ENCODE results near the gene CELF2.

Gene CELF2

DNA sequence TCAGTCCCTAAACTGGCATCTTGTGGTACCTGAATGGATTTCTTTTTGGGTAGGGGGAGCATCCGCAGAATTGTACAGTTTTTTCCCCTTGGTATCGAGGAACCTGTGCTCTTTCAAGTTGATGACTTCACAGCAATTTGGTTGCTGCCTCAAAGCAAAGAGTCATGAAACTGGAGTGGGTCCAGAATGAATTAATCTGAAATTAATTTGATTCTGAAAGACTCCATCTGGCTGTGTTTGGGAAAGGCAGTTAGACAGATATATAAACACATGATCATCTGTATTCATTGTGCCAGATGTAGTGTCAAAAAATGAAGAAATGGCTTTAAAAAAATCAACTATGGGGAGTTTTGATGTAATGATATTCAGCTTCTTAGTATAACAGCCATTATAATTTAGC is 136.1 kb downstream of the CELF2 start:
- Histone ChIP-seq H3K4me1 (no peaks in the 10 kb centered on the region), H3K4me3 (ENCODE audit: low read depth, low read length) (no peak overlapping the region), H3K9me3 (no peaks in the 10 kb centered on the region), H3K27me3 (no peaks in the 10 kb centered on the region), H3K36me3 (no peaks in the 10 kb centered on the region)
- TF ChIP-seq, protein P1, sequence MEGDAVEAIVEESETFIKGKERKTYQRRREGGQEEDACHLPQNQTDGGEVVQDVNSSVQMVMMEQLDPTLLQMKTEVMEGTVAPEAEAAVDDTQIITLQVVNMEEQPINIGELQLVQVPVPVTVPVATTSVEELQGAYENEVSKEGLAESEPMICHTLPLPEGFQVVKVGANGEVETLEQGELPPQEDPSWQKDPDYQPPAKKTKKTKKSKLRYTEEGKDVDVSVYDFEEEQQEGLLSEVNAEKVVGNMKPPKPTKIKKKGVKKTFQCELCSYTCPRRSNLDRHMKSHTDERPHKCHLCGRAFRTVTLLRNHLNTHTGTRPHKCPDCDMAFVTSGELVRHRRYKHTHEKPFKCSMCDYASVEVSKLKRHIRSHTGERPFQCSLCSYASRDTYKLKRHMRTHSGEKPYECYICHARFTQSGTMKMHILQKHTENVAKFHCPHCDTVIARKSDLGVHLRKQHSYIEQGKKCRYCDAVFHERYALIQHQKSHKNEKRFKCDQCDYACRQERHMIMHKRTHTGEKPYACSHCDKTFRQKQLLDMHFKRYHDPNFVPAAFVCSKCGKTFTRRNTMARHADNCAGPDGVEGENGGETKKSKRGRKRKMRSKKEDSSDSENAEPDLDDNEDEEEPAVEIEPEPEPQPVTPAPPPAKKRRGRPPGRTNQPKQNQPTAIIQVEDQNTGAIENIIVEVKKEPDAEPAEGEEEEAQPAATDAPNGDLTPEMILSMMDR (IDR thresholded peaks at IDR 0.05; ENCODE audit: low read depth, low read length): no peak
- no peak for DNase-seq

DNA sequence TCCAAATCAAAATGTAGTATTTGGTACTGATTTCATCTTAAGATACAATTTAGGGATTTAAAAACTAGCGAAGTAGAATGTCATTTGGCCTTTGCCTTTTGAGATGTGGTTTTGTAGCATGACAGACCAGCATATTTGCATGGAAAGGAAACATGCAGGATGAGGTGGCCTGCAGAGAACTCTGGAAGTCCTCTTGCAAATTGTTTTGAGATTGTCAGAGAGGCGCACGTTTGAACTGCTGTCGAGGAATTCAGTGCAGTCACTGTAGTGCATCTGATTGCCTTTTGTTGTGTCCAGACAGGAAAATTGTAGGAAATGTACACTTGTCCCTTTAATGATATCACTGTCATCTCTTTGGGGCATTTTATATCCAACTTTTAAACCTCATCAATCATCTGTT is 136.7 kb downstream of the CELF2 start:
- H3K4me1 ChIP-seq: no peaks in the 10 kb centered on the region
- no peaks in the 10 kb centered on the region for H3K9me3 ChIP-seq
- DNase-seq: no peak
- H3K36me3 ChIP-seq: no peaks in the 10 kb centered on the region
- TF ChIP-seq, protein P1 (IDR thresholded peaks at IDR 0.05; ENCODE audit: low read depth, low read length): no peak
- H3K27me3 ChIP-seq: no peaks in the 10 kb centered on the region
- H3K4me3 ChIP-seq (ENCODE audit: low read depth, low read length): no peak overlapping the region

DNA sequence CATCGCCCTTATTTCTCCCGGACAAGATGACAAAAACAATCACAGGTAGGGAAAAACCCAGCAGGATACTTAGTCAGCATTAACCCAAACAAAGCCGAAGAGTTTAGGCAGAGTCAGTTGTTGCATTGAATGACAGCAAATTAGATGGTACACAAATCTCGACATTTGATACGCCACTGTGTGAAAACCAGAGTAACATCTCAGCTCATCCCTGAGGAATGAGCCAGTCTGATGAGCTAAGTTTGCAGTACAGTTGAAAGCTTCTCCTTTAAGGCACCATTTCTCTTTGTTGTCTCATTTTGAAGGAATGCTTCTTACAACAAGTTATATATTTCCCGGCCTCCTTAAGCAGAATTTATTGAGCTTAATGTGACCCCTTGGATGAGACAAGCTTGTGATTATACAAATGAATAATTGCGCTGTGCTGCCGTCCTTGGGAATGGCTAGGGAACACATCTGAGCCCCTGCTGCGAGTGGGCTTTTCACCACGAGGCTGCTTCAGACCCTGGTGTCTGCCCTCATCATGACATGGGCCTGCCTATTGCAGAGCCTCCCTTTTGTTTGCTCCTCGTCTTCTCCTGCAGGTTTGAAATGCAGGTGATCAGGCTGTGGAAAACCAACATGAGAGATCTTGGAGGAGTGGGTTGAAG is 137.3 kb downstream of the CELF2 start:
- Histone ChIP-seq H3K9me3 (no peaks in the 10 kb centered on the region), H3K36me3 (no peaks in the 10 kb centered on the region), H3K4me3 (ENCODE audit: low read depth, low read length) (no peak overlapping the region), H3K27me3 (no peaks in the 10 kb centered on the region), H3K4me1 (no peaks in the 10 kb centered on the region)
- TF ChIP-seq, protein P1 (IDR thresholded peaks at IDR 0.05; ENCODE audit: low read depth, low read length): no peak
- DNase-seq: no peak

DNA sequence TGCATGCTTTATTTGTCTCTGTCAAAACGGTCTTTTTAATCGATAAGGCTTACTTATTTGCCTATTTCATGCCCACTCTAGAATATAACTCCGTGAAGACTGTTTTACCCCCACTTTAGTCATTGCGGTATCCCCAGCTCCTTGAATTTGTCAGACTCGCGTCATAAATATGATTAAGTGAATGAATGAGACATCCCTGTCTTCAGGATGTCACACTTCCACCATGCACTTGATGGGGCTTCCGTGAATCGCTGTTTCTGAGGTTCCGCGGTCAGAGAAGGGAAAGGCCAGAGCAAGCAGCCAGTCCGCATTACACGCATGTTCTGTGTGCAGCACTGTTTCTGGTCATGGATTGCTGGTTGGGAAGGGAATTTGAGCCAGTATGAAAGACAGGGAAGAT is 138.8 kb downstream of the CELF2 start:
- TF ChIP-seq, protein P1 (IDR thresholded peaks at IDR 0.05; ENCODE audit: low read depth, low read length): no peak
- no peaks in the 10 kb centered on the region for H3K4me1 ChIP-seq
- H3K9me3 ChIP-seq: no peaks in the 10 kb centered on the region
- DNase-seq: no peak
- H3K27me3 ChIP-seq: no peaks in the 10 kb centered on the region
- H3K36me3 ChIP-seq: no peaks in the 10 kb centered on the region
- no peak overlapping the region for H3K4me3 ChIP-seq (ENCODE audit: low read depth, low read length)

DNA sequence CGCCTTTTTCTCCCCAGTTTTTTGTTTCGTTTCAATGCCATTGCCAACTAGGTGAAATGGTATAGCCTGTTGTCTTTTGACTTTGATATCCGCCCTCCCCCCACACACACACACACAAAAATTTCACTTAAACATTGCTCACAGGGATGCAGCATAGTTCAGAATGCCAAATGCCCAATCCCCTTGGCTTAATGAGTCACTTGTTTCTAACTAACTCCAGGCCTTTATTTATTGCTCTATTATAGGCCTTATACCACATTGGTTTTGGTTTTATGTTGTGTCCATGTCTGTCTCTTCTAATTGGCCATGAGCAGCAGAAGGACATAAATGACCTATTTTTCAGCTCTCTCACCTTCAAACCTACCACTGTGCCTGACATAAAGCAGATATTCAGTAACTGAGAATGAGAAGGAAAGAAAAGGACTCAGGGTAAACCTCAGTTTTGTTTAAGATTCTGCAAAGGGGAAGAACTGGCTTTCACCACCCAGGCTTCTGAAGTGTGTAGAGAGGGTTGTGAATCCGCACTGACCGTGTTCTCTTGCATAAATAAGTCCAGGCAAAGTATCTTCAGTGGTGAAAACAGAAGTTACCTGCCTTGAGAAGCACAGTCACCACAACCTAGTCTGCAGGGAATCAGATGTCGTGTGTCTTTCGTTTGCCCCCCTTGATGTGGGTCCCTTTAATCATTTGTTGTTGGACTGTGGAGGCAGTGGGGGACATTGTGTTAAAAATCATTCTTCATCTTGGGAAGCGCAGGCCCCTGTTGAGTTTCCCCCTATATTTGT is 139.8 kb downstream of the CELF2 start:
- no peak overlapping the region for H3K4me3 ChIP-seq (ENCODE audit: low read depth, low read length)
- H3K36me3 ChIP-seq: no peaks in the 10 kb centered on the region
- no peaks in the 10 kb centered on the region for H3K9me3 ChIP-seq
- DNase-seq: no peak
- H3K4me1 ChIP-seq: no peaks in the 10 kb centered on the region
- no peaks in the 10 kb centered on the region for H3K27me3 ChIP-seq
- TF ChIP-seq, protein P1 (IDR thresholded peaks at IDR 0.05; ENCODE audit: low read depth, low read length): no peak

DNA sequence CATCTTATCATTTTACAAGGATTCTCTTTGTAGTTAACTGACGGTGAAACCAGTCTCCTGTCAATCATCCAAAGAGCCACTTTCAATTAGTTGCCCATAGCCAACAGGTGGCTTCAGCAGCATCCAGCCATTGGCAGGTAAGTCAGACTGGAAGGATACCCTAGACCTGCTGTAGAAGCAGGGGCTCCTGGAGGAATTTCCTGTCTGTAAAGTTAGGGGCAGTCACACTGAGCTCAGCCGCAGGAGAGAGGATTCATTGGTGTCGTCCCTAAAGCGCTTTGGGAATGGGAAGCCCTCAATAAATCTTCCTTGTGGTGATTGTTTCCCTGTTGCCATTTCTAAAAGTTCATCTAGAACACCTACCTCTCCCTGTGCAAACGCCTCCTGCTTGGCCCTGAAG is 140.4 kb downstream of the CELF2 start:
- Histone ChIP-seq H3K27me3 (peaks cover 3% of the 10 kb centered on the region; the same call in 1 of the 2 replicates), H3K4me3 (ENCODE audit: low read depth, low read length) (no peak overlapping the region), H3K36me3 (no peaks in the 10 kb centered on the region), H3K9me3 (no peaks in the 10 kb centered on the region), H3K4me1 (no peaks in the 10 kb centered on the region)
- no peak for DNase-seq
- TF ChIP-seq, protein P1 (IDR thresholded peaks at IDR 0.05; ENCODE audit: low read depth, low read length): no peak

Measured in BE2C (cell line).